ENCODE data around the gene DNAI2. TPM values are rescaled to one million over a fixed set of nuclear protein-coding genes. Genes with fewer than 3 reads are reported as not detected.

DNAI2 gene
- polyA plus RNA-seq, 1 of the 3 experiments (the other 2 are of a cell fraction): not detected

GRCh38 chr17:74351552-74352210 lies 77.6 kb downstream of the DNAI2 start (continued):
- TF ChIP-seq IRF3 (IDR thresholded peaks at IDR 0.05; ENCODE audit: low read depth, low read length) (no peak), SIN3A (IDR thresholded peaks at IDR 0.05; ENCODE audit: borderline replicate concordance, low read depth, low read length) (no peak), TAF1 (IDR thresholded peaks at IDR 0.05; ENCODE audit: borderline replicate concordance, low read depth, low read length) (no peak)

DNA sequence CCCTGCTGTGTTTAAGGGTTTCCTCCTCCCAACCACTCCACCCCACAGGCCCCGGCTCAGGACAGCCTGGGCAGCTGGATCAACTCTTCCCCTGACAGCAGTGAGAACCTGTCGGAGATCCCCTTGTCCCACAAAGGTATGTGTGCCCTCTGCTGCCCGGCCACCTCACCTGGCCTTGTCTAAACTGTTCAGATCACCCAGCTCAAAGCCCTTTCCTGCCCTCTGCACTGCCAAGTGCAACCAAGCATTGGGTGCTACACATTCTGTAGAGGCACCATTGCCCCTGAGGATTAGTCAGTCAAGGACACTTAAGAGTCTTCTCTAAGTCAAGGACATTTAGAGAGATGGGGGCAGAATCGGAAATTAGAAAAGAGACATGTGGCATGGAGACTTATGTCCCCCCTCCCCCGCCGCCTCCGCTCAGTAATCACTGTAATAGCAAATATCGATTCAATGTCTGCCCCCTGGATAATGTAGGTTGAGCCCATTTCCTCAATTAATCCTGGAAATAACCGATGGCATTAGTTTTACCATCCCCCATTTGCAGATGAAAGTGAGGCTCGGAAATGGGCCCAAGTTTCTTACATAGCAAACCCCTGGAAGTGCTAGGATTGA lies 79.5 kb downstream of the DNAI2 start:
- H3K36me3 ChIP-seq (replicated peaks in 1 of 2; ENCODE audit: control insufficient read depth in 1 of 2, insufficient read depth in 2 of 2, low read length in 1 of 2): no peaks in the 10 kb centered on the region
- no peak for TF ChIP-seq RAD21 (IDR thresholded peaks at IDR 0.05; ENCODE audit: low read length)
- TF ChIP-seq NFIC (IDR thresholded peaks at IDR 0.05; ENCODE audit: borderline replicate concordance): no peak
- no peak for TF ChIP-seq SMC3 (IDR thresholded peaks at IDR 0.05; ENCODE audit: low read depth, low read length)
- TF ChIP-seq GATA2 (CRISPR knock-in tag; IDR thresholded peaks at IDR 0.05): no peak
- TF ChIP-seq SIN3A (IDR thresholded peaks at IDR 0.05; ENCODE audit: borderline replicate concordance, low read depth, low read length): no peak
- no peak for TF ChIP-seq TEAD4 (IDR thresholded peaks at IDR 0.05; ENCODE audit: borderline replicate concordance, insufficient read depth)
- TF ChIP-seq TCF12 (IDR thresholded peaks at IDR 0.05): no peak
- TF ChIP-seq, protein P1, sequence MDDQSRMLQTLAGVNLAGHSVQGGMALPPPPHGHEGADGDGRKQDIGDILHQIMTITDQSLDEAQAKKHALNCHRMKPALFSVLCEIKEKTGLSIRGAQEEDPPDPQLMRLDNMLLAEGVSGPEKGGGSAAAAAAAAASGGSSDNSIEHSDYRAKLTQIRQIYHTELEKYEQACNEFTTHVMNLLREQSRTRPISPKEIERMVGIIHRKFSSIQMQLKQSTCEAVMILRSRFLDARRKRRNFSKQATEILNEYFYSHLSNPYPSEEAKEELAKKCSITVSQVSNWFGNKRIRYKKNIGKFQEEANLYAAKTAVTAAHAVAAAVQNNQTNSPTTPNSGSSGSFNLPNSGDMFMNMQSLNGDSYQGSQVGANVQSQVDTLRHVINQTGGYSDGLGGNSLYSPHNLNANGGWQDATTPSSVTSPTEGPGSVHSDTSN (IDR thresholded peaks at IDR 0.05): no peak
- TF ChIP-seq ELF1 (IDR thresholded peaks at IDR 0.05): no peak
- TF ChIP-seq TAF1 (IDR thresholded peaks at IDR 0.05; ENCODE audit: borderline replicate concordance, low read depth, low read length): no peak
- TF ChIP-seq, protein P2, sequence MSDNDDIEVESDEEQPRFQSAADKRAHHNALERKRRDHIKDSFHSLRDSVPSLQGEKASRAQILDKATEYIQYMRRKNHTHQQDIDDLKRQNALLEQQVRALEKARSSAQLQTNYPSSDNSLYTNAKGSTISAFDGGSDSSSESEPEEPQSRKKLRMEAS (IDR thresholded peaks at IDR 0.05; ENCODE audit: low read depth): no peak
- no peak for TF ChIP-seq EZH2phosphoT487 (IDR thresholded peaks at IDR 0.05; ENCODE audit: borderline replicate concordance, low read depth)
- TF ChIP-seq NRF1 (IDR thresholded peaks at IDR 0.05; ENCODE audit: low read depth, low read length): no peak
- TF ChIP-seq MEF2A (IDR thresholded peaks at IDR 0.05; ENCODE audit: borderline replicate concordance, low read depth): no peak
- TF ChIP-seq FOXJ3 (CRISPR knock-in tag; IDR thresholded peaks at IDR 0.05): no peak
- no peaks in the 10 kb centered on the region for H3K9me2 ChIP-seq
- H3K4me1 ChIP-seq (ENCODE audit: control insufficient read depth in 1 of 2, insufficient read depth in 2 of 2, low read depth in 1 of 2, low read length in 1 of 2): peaks cover 0 to 2% of the 10 kb centered on the region in 2 experiments; a peak in 1 of 4 replicates
- ChIA-PET CTCF (interaction anchor here (0.6 to 12.6 kb wide), 21 partner anchors 11 to 154 kb away, joined by 3 to 194 read pairs (median 7); partner anchors contain the start of genes BTBD17, CD300A and GPR142), POLR2A (no interaction called here)
- no peak overlapping the region for H3K4me3 ChIP-seq (ENCODE audit: low read depth in 2 of 2, low read length in 1 of 2)
- H3K9me3 ChIP-seq: no peaks in the 10 kb centered on the region
- DNase-seq: no peak
- H3K27me3 ChIP-seq (ENCODE audit: insufficient read depth): no peaks in the 10 kb centered on the region
- H3F3A ChIP-seq (replicated peaks; ENCODE audit: insufficient read depth): no peaks in the 10 kb centered on the region
- H2AFZ ChIP-seq (ENCODE audit: low read depth): no peak overlapping the region
- no peak overlapping the region for H3K27ac ChIP-seq (ENCODE audit: low read depth in 2 of 2, low read length in 1 of 2)
- no peak overlapping the region for H3K4me2 ChIP-seq
- 47% methylated on average over 10 of the region's 10 CpGs for WGBS (ENCODE audit: low lambda C conversion rate)
- no peaks in the 10 kb centered on the region for H3K79me2 ChIP-seq (ENCODE audit: insufficient read depth)
- no peaks in the 10 kb centered on the region for H4K20me1 ChIP-seq (ENCODE audit: insufficient read depth)
- no peak overlapping the region for H3K9ac ChIP-seq

Measured in SK-N-SH (cell line).